HEK293 (cell line): Measurements from ENCODE around the gene PVRIG.
"Not testable (repeated sequence)": the region's sequence is repeated elsewhere in the genome, so short reads cannot be mapped to it uniquely, and the experiment has no call there.

Experiments used
- CTCF ChIA-PET: fragments of 350-600 bp; formaldehyde crosslinking; extraction: SDS; loops from one replicate; lab custom pipeline; 2021; ENCODE audit warnings: antibody characterized with exemption; lab: Yijun Ruan, JAX
- POLR2A ChIA-PET: fragments of 300-600 bp; formaldehyde crosslinking; extraction: SDS; loops from one replicate; lab custom pipeline; 2020; ENCODE audit warnings: antibody characterized with exemption, inconsistent platforms; lab: Yijun Ruan, JAX
- H3K27ac ChIP-seq: fragments of 200-500 bp; sonication (Bioruptor generic); 2 replicates; pipeline ENCODE4 v1.5.1; 2014; ENCODE audit warnings: low read depth, low read length, control low read depth, inconsistent platforms; ENCODE audit errors: extremely low read depth
- H3K36me3 ChIP-seq, 2 experiments: fragments of 200-500 bp in 1 of 2; sonication (Bioruptor generic) in 1 of 2; 1 replicate in 1 of 2; 2 replicates in 1 of 2; pipeline ENCODE4 v1.5.1; 2014 to 2017; ENCODE audit warnings: inconsistent platforms in 2 of 2, low read length in 2 of 2; ENCODE audit not compliant: control insufficient read depth in 2 of 2, insufficient read depth in 1 of 2
- H3K4me1 ChIP-seq: fragments of 200-500 bp; sonication (Bioruptor generic); 2 replicates; pipeline ENCODE4 v1.5.1; 2014; ENCODE audit warnings: mild to moderate bottlenecking, low read length, inconsistent platforms; ENCODE audit not compliant: control insufficient read depth, insufficient read depth
- H3K4me3 ChIP-seq: 2 replicates; pipeline ENCODE4 v1.5.1; 2011; ENCODE audit warnings: low read depth, mild to moderate bottlenecking, control low read depth, low read length, moderate library complexity
- H3K9me3 ChIP-seq: fragments of 200-500 bp; sonication (Bioruptor generic); 2 replicates; pipeline ENCODE4 v1.5.1; 2014; ENCODE audit warnings: low read depth, low read length, inconsistent platforms; ENCODE audit not compliant: control insufficient read depth, insufficient read depth
- EGR2 ChIP-seq: fragments of 450-650 bp; formaldehyde crosslinking; IDR thresholded peaks from 2 replicates; pipeline ENCODE4 v1.5.1; 2016; ENCODE audit warnings: low read depth, missing biosample characterization, missing genetic modification characterization
- HIC1 ChIP-seq: fragments of 450-650 bp; formaldehyde crosslinking; IDR thresholded peaks from 2 replicates; pipeline ENCODE4 v1.5.1; 2016; ENCODE audit warnings: missing biosample characterization, missing genetic modification characterization
- INSM2 ChIP-seq: fragments of 450-650 bp; formaldehyde crosslinking; IDR thresholded peaks from 2 replicates; pipeline ENCODE4 v1.5.1; 2016; ENCODE audit warnings: missing biosample characterization, missing genetic modification characterization
- MZF1 ChIP-seq: fragments of 450-650 bp; formaldehyde crosslinking; IDR thresholded peaks from 2 replicates; pipeline ENCODE4 v1.5.1; 2017; ENCODE audit warnings: missing biosample characterization, missing genetic modification characterization, borderline replicate concordance
- PRDM1 ChIP-seq: fragments of 450-650 bp; formaldehyde crosslinking; IDR thresholded peaks from 2 replicates; pipeline ENCODE4; 2016; ENCODE audit warnings: missing biosample characterization, missing genetic modification characterization
- REST ChIP-seq: fragments of 450-650 bp; formaldehyde crosslinking; IDR thresholded peaks from 2 replicates; pipeline ENCODE4 v1.5.1; 2016; ENCODE audit warnings: missing biosample characterization, missing genetic modification characterization
- SCRT1 ChIP-seq: fragments of 450-650 bp; formaldehyde crosslinking; IDR thresholded peaks from 2 replicates; pipeline ENCODE4 v1.5.1; 2016; ENCODE audit warnings: missing biosample characterization, missing genetic modification characterization, borderline replicate concordance
- ZBTB20 ChIP-seq: fragments of 450-650 bp; formaldehyde crosslinking; IDR thresholded peaks from 2 replicates; pipeline ENCODE4 v1.5.1; 2016; ENCODE audit warnings: missing biosample characterization, missing genetic modification characterization
- ZNF2 ChIP-seq: fragments of 450-650 bp; formaldehyde crosslinking; IDR thresholded peaks from 2 replicates; pipeline ENCODE4 v1.5.1; 2016; ENCODE audit warnings: missing biosample characterization, missing genetic modification characterization
- ZNF274 ChIP-seq, 2 experiments: fragments of 200-500 bp in 1 of 2; fragments of 450-650 bp in 1 of 2; sonication (Bioruptor generic) in 1 of 2; formaldehyde crosslinking in 1 of 2; IDR thresholded peaks; 2 replicates each; pipeline versions ENCODE4 v1.5.1 to v1.6.1; 2014 to 2016; ENCODE audit warnings: borderline replicate concordance in 1 of 2, inconsistent platforms in 1 of 2, low read length in 1 of 2, missing biosample characterization in 1 of 2, missing genetic modification characterization in 1 of 2
- ZNF292 ChIP-seq: fragments of 450-650 bp; formaldehyde crosslinking; IDR thresholded peaks from 2 replicates; pipeline ENCODE4 v1.5.1; 2016; ENCODE audit warnings: low read depth, missing biosample characterization, missing genetic modification characterization, borderline replicate concordance
- ZNF311 ChIP-seq: fragments of 450-650 bp; formaldehyde crosslinking; IDR thresholded peaks from 2 replicates; pipeline ENCODE4 v1.5.1; 2017; ENCODE audit warnings: missing biosample characterization, missing genetic modification characterization, borderline replicate concordance
- ZNF391 ChIP-seq: fragments of 450-650 bp; formaldehyde crosslinking; IDR thresholded peaks from 2 replicates; pipeline ENCODE4 v1.5.1; 2016; ENCODE audit warnings: low read depth, missing biosample characterization, missing genetic modification characterization, borderline replicate concordance
- ZNF404 ChIP-seq: fragments of 450-650 bp; formaldehyde crosslinking; IDR thresholded peaks from 2 replicates; pipeline ENCODE4 v1.5.1; 2017; ENCODE audit warnings: missing biosample characterization, missing genetic modification characterization
- ZNF416 ChIP-seq: fragments of 450-650 bp; formaldehyde crosslinking; IDR thresholded peaks from 2 replicates; pipeline ENCODE4 v1.5.1; 2016; ENCODE audit warnings: missing biosample characterization, missing genetic modification characterization
- ZNF423 ChIP-seq: fragments of 450-650 bp; formaldehyde crosslinking; IDR thresholded peaks from 2 replicates; pipeline ENCODE4 v1.5.1; 2016; ENCODE audit warnings: missing biosample characterization, missing genetic modification characterization
- ZNF48 ChIP-seq: fragments of 450-650 bp; formaldehyde crosslinking; IDR thresholded peaks from 2 replicates; pipeline ENCODE4 v1.5.1; 2016; ENCODE audit warnings: missing biosample characterization, missing genetic modification characterization
- ZNF544 ChIP-seq: fragments of 450-650 bp; formaldehyde crosslinking; IDR thresholded peaks from 2 replicates; pipeline ENCODE4 v1.5.0; 2017; ENCODE audit warnings: missing biosample characterization, missing genetic modification characterization
- ZNF561 ChIP-seq: fragments of 450-650 bp; IDR thresholded peaks from 2 replicates; pipeline ENCODE4 v1.5.1; 2018; ENCODE audit warnings: missing biosample characterization, missing genetic modification characterization, borderline replicate concordance
- ZNF664 ChIP-seq: fragments of 450-650 bp; formaldehyde crosslinking; IDR thresholded peaks from 2 replicates; pipeline ENCODE4 v1.5.1; 2016; ENCODE audit warnings: missing biosample characterization, missing genetic modification characterization
- ZNF76 ChIP-seq: fragments of 450-650 bp; formaldehyde crosslinking; IDR thresholded peaks from 2 replicates; pipeline ENCODE4; 2016; ENCODE audit warnings: low read depth, missing biosample characterization, missing genetic modification characterization, borderline replicate concordance
- ZSCAN4 ChIP-seq: fragments of 450-650 bp; formaldehyde crosslinking; IDR thresholded peaks from 2 replicates; pipeline ENCODE4 v1.5.1; 2017; ENCODE audit warnings: missing biosample characterization, missing genetic modification characterization

PVRIG gene

GRCh38 chr7:100195901-100196322 lies 23.8 kb upstream of the PVRIG start:
- POLR2A ChIA-PET = interaction anchor here (0.8 kb wide), 1 partner anchor 9 kb away, joined by 3 read pairs; no protein-coding TSS in a partner anchor

GRCh38 chr7:100198266-100198665 lies 21.5 kb upstream of the PVRIG start:
- Histone ChIP-seq H3K27ac (no peak overlapping the region), H3K9me3 (no peaks in the 10 kb centered on the region), H3K4me3 (no peak overlapping the region), H3K4me1 (no peaks in the 10 kb centered on the region), H3K36me3 (no peaks in the 10 kb centered on the region)
- ChIA-PET CTCF (interaction anchor here (0.8 kb wide), 1 partner anchor 19 kb away, joined by 4 read pairs; no protein-coding TSS in a partner anchor), POLR2A (interaction anchor here (1.0 kb wide), 1 partner anchor 21 kb away, joined by 3 read pairs; the partner anchor contains the start of gene STAG3)
- no peak for TF ChIP-seq ZBTB20
- no peak for TF ChIP-seq ZNF423
- no peak for TF ChIP-seq ZNF416 (tag by site-specific recombination)
- TF ChIP-seq ZNF664 (tag by site-specific recombination) = no peak
- TF ChIP-seq ZNF76 (tag by site-specific recombination) = no peak
- no peak for TF ChIP-seq ZNF561
- TF ChIP-seq ZNF2 (tag by site-specific recombination) = no peak
- no peak for TF ChIP-seq ZNF274 (IDR thresholded peaks at IDR 0.05; ENCODE audit: low read length)
- TF ChIP-seq ZNF274 (tag by site-specific recombination; IDR thresholded peaks at IDR 0.05; ENCODE audit: borderline replicate concordance) = no peak
- TF ChIP-seq INSM2 = no peak
- no peak for TF ChIP-seq ZSCAN4 (tag by site-specific recombination)
- no peak for TF ChIP-seq ZNF292
- no peak for TF ChIP-seq MZF1 (tag by site-specific recombination)

More at GRCh38 chr7:100195901-100196322, 23.8 kb upstream of the PVRIG start:
- H3K9me3 ChIP-seq, H3K4me3 ChIP-seq, H3K4me1 ChIP-seq: not testable (repeated sequence)
- CTCF ChIA-PET = interaction anchor here (1.4 kb wide), 1 partner anchor 22 kb away, joined by 3 read pairs; no protein-coding TSS in a partner anchor
- TF ChIP-seq PRDM1 (tag by site-specific recombination) = peak; percentile 36; the same call in 1 of the 2 replicates
- TF ChIP-seq, all 188 proteins: peak for 1; not testable (repeated sequence) for 187
- H3K36me3 ChIP-seq, H3K27ac ChIP-seq: not testable (repeated sequence)

GRCh38 chr7:100200693-100201092 lies 19.1 kb upstream of the PVRIG start:
- Histone ChIP-seq H3K27ac (no peak overlapping the region), H3K4me3 (no peak overlapping the region), H3K36me3 (no peaks in the 10 kb centered on the region), H3K9me3 (no peaks in the 10 kb centered on the region), H3K4me1 (no peaks in the 10 kb centered on the region)
- POLR2A ChIA-PET = interaction anchor here (1.1 kb wide), 1 partner anchor 228 kb away, joined by 6 read pairs; the partner anchor contains the start of gene ZCWPW1
- CTCF ChIA-PET = interaction anchor here (0.6 to 2.4 kb wide), 3 partner anchors 11 to 92 kb away, joined by 3 to 11 read pairs (median 9); no protein-coding TSS in a partner anchor
- TF ChIP-seq REST (tag by site-specific recombination) = no peak
- TF ChIP-seq SCRT1 = no peak
- TF ChIP-seq ZNF274 (IDR thresholded peaks at IDR 0.05; ENCODE audit: low read length) = no peak
- no peak for TF ChIP-seq ZNF274 (tag by site-specific recombination; IDR thresholded peaks at IDR 0.05; ENCODE audit: borderline replicate concordance)
- TF ChIP-seq ZNF404 (tag by site-specific recombination) = no peak
- no peak for TF ChIP-seq MZF1 (tag by site-specific recombination)
- no peak for TF ChIP-seq HIC1
- TF ChIP-seq EGR2 (tag by site-specific recombination) = no peak
- no peak for TF ChIP-seq ZNF544 (tag by site-specific recombination)
- no peak for TF ChIP-seq ZNF48
- TF ChIP-seq ZNF664 (tag by site-specific recombination) = no peak
- TF ChIP-seq ZNF311 (tag by site-specific recombination) = no peak
- no peak for TF ChIP-seq ZNF391 (tag by site-specific recombination)
